ENCODE results near the gene THAP3. TPM values are rescaled to one million over a fixed set of nuclear protein-coding genes. Genes with fewer than 3 reads are reported as not detected.

The THAP3 gene
- total and polyA plus RNA-seq, 2 donors (not counting 1 experiment from before 2014, with no cell fraction given) = 5.3 to 35.5 TPM

- Histone ChIP-seq H3K4me1 (ENCODE audit: control insufficient read depth, extremely low read depth, insufficient read depth, low read length) (peaks cover 12% of the 10 kb centered on the region), H4K20me1 (ENCODE audit: control insufficient read depth, extremely low read depth, insufficient read depth, low read length) (no peaks in the 10 kb centered on the region), H2AFZ (ENCODE audit: low read length) (peak overlapping the region; percentile 88), H3K27ac (ENCODE audit: insufficient read depth, low read length) (peak overlapping the region; percentile 82), H3K79me2 (ENCODE audit: control insufficient read depth, insufficient read depth, low read length) (peaks cover 6% of the 10 kb centered on the region), H3K9ac (ENCODE audit: insufficient read depth, low read length) (no peak overlapping the region), H3K4me2 (ENCODE audit: extremely low read depth, insufficient read depth, low read length) (peak overlapping the region; percentile 79), H3K27me3 (ENCODE audit: control insufficient read depth, insufficient read depth, low read length) (no peaks in the 10 kb centered on the region), H3K36me3 (ENCODE audit: control insufficient read depth, insufficient read depth, low read length) (peaks cover 2% of the 10 kb centered on the region), H3K9me3 (ENCODE audit: control insufficient read depth, insufficient read depth, low read depth, low read length) (no peaks in the 10 kb centered on the region), H3K4me3 (replicated peaks in 1 of 4; ENCODE audit: control extremely low read depth in 1 of 4, insufficient read depth in 1 of 4, low read depth in 3 of 4, low read length in 4 of 4) (peak overlapping the region in 1 of 4 experiments; percentile 86)
- TF ChIP-seq CTCF (conservative IDR thresholded peaks at IDR 0.05 in 1 of 2, IDR thresholded peaks at IDR 0.05 in 1 of 2; ENCODE audit: low read depth in 1 of 2, low read length in 2 of 2) (no peak), EZH2 (IDR thresholded peaks at IDR 0.05; ENCODE audit: low read length, missing control alignments) (no peak)
- no peak for DNase-seq (ENCODE audit: low read depth in 2 of 2)
These were observed 45.9 kb upstream of the THAP3 start for GRCh38 chr1:6578624-6579373.

GRCh38 chr1:6579374-6580118, 45.1 kb upstream of the THAP3 start, which contains the start of gene ZBTB48:
ZBTB48 (plus strand) TSS chr1:6579994; CDS start chr1:6580610, 616 bp downstream.
- Histone ChIP-seq H3K27me3 (ENCODE audit: control insufficient read depth, insufficient read depth, low read length) (no peaks in the 10 kb centered on the region), H3K9ac (ENCODE audit: insufficient read depth, low read length) (peak within 1 kb of the TSS; percentile 85), H3K4me1 (ENCODE audit: control insufficient read depth, extremely low read depth, insufficient read depth, low read length) (peaks cover 12% of the 10 kb centered on the region), H2AFZ (ENCODE audit: low read length) (peak within 1 kb of the TSS; percentile 88), H3K79me2 (ENCODE audit: control insufficient read depth, insufficient read depth, low read length) (peaks cover 6% of the 10 kb centered on the region), H3K36me3 (ENCODE audit: control insufficient read depth, insufficient read depth, low read length) (peaks cover 2% of the 10 kb centered on the region), H4K20me1 (ENCODE audit: control insufficient read depth, extremely low read depth, insufficient read depth, low read length) (no peaks in the 10 kb centered on the region), H3K9me3 (ENCODE audit: control insufficient read depth, insufficient read depth, low read depth, low read length) (no peaks in the 10 kb centered on the region), H3K4me3 (replicated peaks in 1 of 4; ENCODE audit: control extremely low read depth in 1 of 4, insufficient read depth in 1 of 4, low read depth in 3 of 4, low read length in 4 of 4) (peak within 1 kb of the TSS; percentile 57 to 86 (median 70)), H3K4me2 (ENCODE audit: extremely low read depth, insufficient read depth, low read length) (peak within 1 kb of the TSS; percentile 96), H3K27ac (ENCODE audit: insufficient read depth, low read length) (peak within 1 kb of the TSS; percentile 82)
- TF ChIP-seq EZH2 (IDR thresholded peaks at IDR 0.05; ENCODE audit: low read length, missing control alignments) (no peak), CTCF (conservative IDR thresholded peaks at IDR 0.05 in 1 of 2, IDR thresholded peaks at IDR 0.05 in 1 of 2; ENCODE audit: low read depth in 1 of 2, low read length in 2 of 2) (no peak)
- DNase-seq (ENCODE audit: low read depth in 2 of 2) = peak; percentile 93 to 96

- Histone ChIP-seq H3K9ac (ENCODE audit: insufficient read depth, low read length) (peak overlapping the region; percentile 85), H4K20me1 (ENCODE audit: control insufficient read depth, extremely low read depth, insufficient read depth, low read length) (no peaks in the 10 kb centered on the region), H3K4me2 (ENCODE audit: extremely low read depth, insufficient read depth, low read length) (peak overlapping the region; percentile 96), H2AFZ (ENCODE audit: low read length) (peak overlapping the region; percentile 51), H3K4me3 (replicated peaks in 1 of 4; ENCODE audit: control extremely low read depth in 1 of 4, insufficient read depth in 1 of 4, low read depth in 3 of 4, low read length in 4 of 4) (peak overlapping the region; percentile 57 to 86 (median 70)), H3K36me3 (ENCODE audit: control insufficient read depth, insufficient read depth, low read length) (peaks cover 2% of the 10 kb centered on the region), H3K27ac (ENCODE audit: insufficient read depth, low read length) (peak overlapping the region; percentile 82), H3K27me3 (ENCODE audit: control insufficient read depth, insufficient read depth, low read length) (no peaks in the 10 kb centered on the region), H3K79me2 (ENCODE audit: control insufficient read depth, insufficient read depth, low read length) (peaks cover 6% of the 10 kb centered on the region), H3K4me1 (ENCODE audit: control insufficient read depth, extremely low read depth, insufficient read depth, low read length) (peaks cover 12% of the 10 kb centered on the region), H3K9me3 (ENCODE audit: control insufficient read depth, insufficient read depth, low read depth, low read length) (no peaks in the 10 kb centered on the region)
- no peak for DNase-seq (ENCODE audit: low read depth in 2 of 2)
- TF ChIP-seq EZH2 (IDR thresholded peaks at IDR 0.05; ENCODE audit: low read length, missing control alignments) = no peak
- no peak for TF ChIP-seq CTCF (conservative IDR thresholded peaks at IDR 0.05 in 1 of 2, IDR thresholded peaks at IDR 0.05 in 1 of 2; ENCODE audit: low read depth in 1 of 2, low read length in 2 of 2)
These were observed 44.5 kb upstream of the THAP3 start for GRCh38 chr1:6580119-6580592.
